Measurements from ENCODE around the gene KAZN.

KAZN gene

GRCh38 chr1:14781811-14782210 lies 183.3 kb downstream of the KAZN start:
- Histone ChIP-seq H3K4me1 (ENCODE audit: control insufficient read depth, insufficient read depth, low read length) (no peaks in the 10 kb centered on the region), H3K4me3 (ENCODE audit: low read length) (no peak overlapping the region), H3K36me3 (ENCODE audit: insufficient read depth, low read length) (no peaks in the 10 kb centered on the region), H3K9ac (ENCODE audit: low read depth, low read length) (no peak overlapping the region), H3K27me3 (ENCODE audit: control insufficient read depth, insufficient read depth, low read length) (no peaks in the 10 kb centered on the region), H3K4me2 (ENCODE audit: low read length) (no peak overlapping the region), H3K9me3 (replicated peaks; ENCODE audit: low read length) (no peaks in the 10 kb centered on the region)

GRCh38 chr1:14782741-14783591 lies 184.5 kb downstream of the KAZN start:
- Histone ChIP-seq H3K9me3 (replicated peaks; ENCODE audit: low read length) (no peaks in the 10 kb centered on the region), H3K27me3 (ENCODE audit: control insufficient read depth, insufficient read depth, low read length) (no peaks in the 10 kb centered on the region), H3K4me1 (ENCODE audit: control insufficient read depth, insufficient read depth, low read length) (no peaks in the 10 kb centered on the region), H3K9ac (ENCODE audit: low read depth, low read length) (no peak overlapping the region), H3K4me3 (ENCODE audit: low read length) (no peak overlapping the region), H3K4me2 (ENCODE audit: low read length) (no peak overlapping the region), H3K36me3 (ENCODE audit: insufficient read depth, low read length) (no peaks in the 10 kb centered on the region)

GRCh38 chr1:14783592-14783886 lies 185.1 kb downstream of the KAZN start:
- Histone ChIP-seq H3K4me1 (ENCODE audit: control insufficient read depth, insufficient read depth, low read length) (no peaks in the 10 kb centered on the region), H3K9ac (ENCODE audit: low read depth, low read length) (no peak overlapping the region), H3K36me3 (ENCODE audit: insufficient read depth, low read length) (no peaks in the 10 kb centered on the region), H3K4me2 (ENCODE audit: low read length) (no peak overlapping the region), H3K4me3 (ENCODE audit: low read length) (no peak overlapping the region), H3K9me3 (replicated peaks; ENCODE audit: low read length) (no peaks in the 10 kb centered on the region), H3K27me3 (ENCODE audit: control insufficient read depth, insufficient read depth, low read length) (no peaks in the 10 kb centered on the region)

GRCh38 chr1:14784790-14785773 lies 186.6 kb downstream of the KAZN start:
- Histone ChIP-seq H3K4me3 (ENCODE audit: low read length) (no peak overlapping the region), H3K36me3 (ENCODE audit: insufficient read depth, low read length) (no peaks in the 10 kb centered on the region), H3K9ac (ENCODE audit: low read depth, low read length) (no peak overlapping the region), H3K4me1 (ENCODE audit: control insufficient read depth, insufficient read depth, low read length) (no peaks in the 10 kb centered on the region), H3K4me2 (ENCODE audit: low read length) (no peak overlapping the region), H3K9me3 (replicated peaks; ENCODE audit: low read length) (no peaks in the 10 kb centered on the region), H3K27me3 (ENCODE audit: control insufficient read depth, insufficient read depth, low read length) (no peaks in the 10 kb centered on the region)

DNA sequence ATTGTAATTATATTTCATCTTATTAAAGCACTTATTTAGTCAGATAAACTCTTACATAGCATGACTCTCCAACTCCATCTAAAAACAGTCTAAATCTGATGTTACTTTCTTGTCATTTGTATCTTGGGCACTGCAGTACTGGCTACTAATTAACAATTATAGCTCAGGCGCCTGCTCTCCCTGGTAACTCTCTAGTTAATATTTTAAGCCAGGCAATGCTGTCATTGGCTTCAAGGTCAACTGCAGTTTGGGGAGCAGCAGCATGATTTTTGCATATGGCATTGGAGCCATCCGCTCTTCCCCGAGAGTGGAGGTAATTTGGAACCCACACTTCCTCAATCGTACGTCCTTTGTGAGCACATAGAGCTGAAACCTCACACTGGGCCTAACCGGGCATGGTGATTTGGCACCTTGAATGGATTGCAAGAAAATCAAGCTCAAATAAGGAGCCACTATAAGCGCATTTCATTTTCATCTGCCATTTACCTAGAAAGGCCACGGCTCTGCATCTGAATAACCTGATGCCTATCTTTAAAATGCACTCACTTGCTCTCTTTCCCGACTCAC lies 187.7 kb downstream of the KAZN start:
- Histone ChIP-seq H3K27me3 (ENCODE audit: control insufficient read depth, insufficient read depth, low read length) (peaks cover 4% of the 10 kb centered on the region), H3K36me3 (ENCODE audit: insufficient read depth, low read length) (no peaks in the 10 kb centered on the region), H3K9me3 (replicated peaks; ENCODE audit: low read length) (no peaks in the 10 kb centered on the region), H3K4me2 (ENCODE audit: low read length) (no peak overlapping the region), H3K4me3 (ENCODE audit: low read length) (no peak overlapping the region), H3K9ac (ENCODE audit: low read depth, low read length) (no peak overlapping the region), H3K4me1 (ENCODE audit: control insufficient read depth, insufficient read depth, low read length) (no peaks in the 10 kb centered on the region)

DNA sequence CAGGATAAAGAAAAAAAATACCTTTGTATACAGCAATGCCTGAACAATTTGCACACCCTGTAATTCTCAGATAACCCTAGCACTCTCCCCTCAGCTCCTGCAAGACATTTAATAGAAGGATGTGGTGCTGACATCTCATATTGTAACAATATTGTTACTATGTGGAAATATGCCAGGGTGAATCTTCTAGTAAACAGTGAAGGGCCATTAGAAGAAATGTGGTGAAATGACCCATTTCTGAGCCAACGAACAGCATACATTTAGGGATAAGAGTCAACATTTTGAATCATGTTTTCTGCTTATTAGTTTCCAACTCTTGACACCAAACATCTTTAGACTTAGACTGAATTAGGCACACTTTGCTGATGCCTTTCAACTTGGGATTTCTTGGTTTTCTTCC lies 188.2 kb downstream of the KAZN start:
- no peaks in the 10 kb centered on the region for H3K4me1 ChIP-seq (ENCODE audit: control insufficient read depth, insufficient read depth, low read length)

DNA sequence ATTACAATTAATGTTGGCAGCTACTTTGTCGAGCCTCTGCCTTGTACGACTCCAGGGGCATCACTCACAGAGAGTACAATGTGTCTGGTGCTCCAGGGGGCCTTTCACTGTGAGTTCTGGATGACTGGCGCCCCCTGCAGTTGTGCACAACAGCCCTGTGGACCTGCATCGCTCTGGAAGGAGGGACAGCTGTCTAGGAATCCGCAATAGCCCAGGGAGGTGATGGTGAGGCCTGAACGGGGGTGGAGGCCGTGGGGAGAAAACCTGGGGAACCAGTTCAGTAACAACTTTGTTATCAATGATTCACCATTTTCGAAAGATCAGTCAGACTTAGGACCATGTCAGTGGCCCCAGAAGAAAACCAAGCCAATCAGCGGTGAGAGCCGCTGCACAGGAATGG lies 189.1 kb downstream of the KAZN start:
- H3K4me1 ChIP-seq (ENCODE audit: control insufficient read depth, insufficient read depth, low read length) = no peaks in the 10 kb centered on the region
- no peak overlapping the region for H3K9ac ChIP-seq (ENCODE audit: low read depth, low read length)
- no peaks in the 10 kb centered on the region for H3K36me3 ChIP-seq (ENCODE audit: insufficient read depth, low read length)
- H3K4me2 ChIP-seq (ENCODE audit: low read length) = no peak overlapping the region
- H3K9me3 ChIP-seq (replicated peaks; ENCODE audit: low read length) = no peaks in the 10 kb centered on the region
- H3K27me3 ChIP-seq (ENCODE audit: control insufficient read depth, insufficient read depth, low read length) = peaks cover 13% of the 10 kb centered on the region
- H3K4me3 ChIP-seq (ENCODE audit: low read length) = no peak overlapping the region

More for the DNA sequence above, 188.2 kb downstream of the KAZN start:
- Histone ChIP-seq H3K4me2 (ENCODE audit: low read length) (no peak overlapping the region), H3K36me3 (ENCODE audit: insufficient read depth, low read length) (no peaks in the 10 kb centered on the region), H3K4me3 (ENCODE audit: low read length) (no peak overlapping the region), H3K27me3 (ENCODE audit: control insufficient read depth, insufficient read depth, low read length) (peaks cover 9% of the 10 kb centered on the region), H3K9ac (ENCODE audit: low read depth, low read length) (no peak overlapping the region), H3K9me3 (replicated peaks; ENCODE audit: low read length) (no peaks in the 10 kb centered on the region)

GRCh38 chr1:14788080-14788479 lies 189.6 kb downstream of the KAZN start:
- Histone ChIP-seq H3K4me2 (ENCODE audit: low read length) (no peak overlapping the region), H3K4me3 (ENCODE audit: low read length) (no peak overlapping the region), H3K36me3 (ENCODE audit: insufficient read depth, low read length) (no peaks in the 10 kb centered on the region), H3K27me3 (ENCODE audit: control insufficient read depth, insufficient read depth, low read length) (peaks cover 13% of the 10 kb centered on the region), H3K4me1 (ENCODE audit: control insufficient read depth, insufficient read depth, low read length) (no peaks in the 10 kb centered on the region), H3K9me3 (replicated peaks; ENCODE audit: low read length) (no peaks in the 10 kb centered on the region), H3K9ac (ENCODE audit: low read depth, low read length) (no peak overlapping the region)

- Histone ChIP-seq H3K4me3 (ENCODE audit: low read length) (no peak overlapping the region), H3K36me3 (ENCODE audit: insufficient read depth, low read length) (no peaks in the 10 kb centered on the region), H3K9ac (ENCODE audit: low read depth, low read length) (no peak overlapping the region), H3K9me3 (replicated peaks; ENCODE audit: low read length) (no peaks in the 10 kb centered on the region), H3K4me2 (ENCODE audit: low read length) (no peak overlapping the region), H3K27me3 (ENCODE audit: control insufficient read depth, insufficient read depth, low read length) (peaks cover 13% of the 10 kb centered on the region), H3K4me1 (ENCODE audit: control insufficient read depth, insufficient read depth, low read length) (no peaks in the 10 kb centered on the region)
These were observed 192.5 kb downstream of the KAZN start for GRCh38 chr1:14790982-14791381.

- no peaks in the 10 kb centered on the region for H3K9me3 ChIP-seq (replicated peaks; ENCODE audit: low read length)
- H3K9ac ChIP-seq (ENCODE audit: low read depth, low read length) = no peak overlapping the region
- H3K4me2 ChIP-seq (ENCODE audit: low read length) = no peak overlapping the region
- no peak overlapping the region for H3K4me3 ChIP-seq (ENCODE audit: low read length)
- no peaks in the 10 kb centered on the region for H3K36me3 ChIP-seq (ENCODE audit: insufficient read depth, low read length)
- H3K27me3 ChIP-seq (ENCODE audit: control insufficient read depth, insufficient read depth, low read length) = peaks cover 13% of the 10 kb centered on the region
- no peaks in the 10 kb centered on the region for H3K4me1 ChIP-seq (ENCODE audit: control insufficient read depth, insufficient read depth, low read length)
These were observed 193.2 kb downstream of the KAZN start for GRCh38 chr1:14791654-14792053.

- no peaks in the 10 kb centered on the region for H3K36me3 ChIP-seq (ENCODE audit: insufficient read depth, low read length)
- no peaks in the 10 kb centered on the region for H3K4me1 ChIP-seq (ENCODE audit: control insufficient read depth, insufficient read depth, low read length)
- H3K9me3 ChIP-seq (replicated peaks; ENCODE audit: low read length) = no peaks in the 10 kb centered on the region
- H3K27me3 ChIP-seq (ENCODE audit: control insufficient read depth, insufficient read depth, low read length) = peaks cover 13% of the 10 kb centered on the region
- H3K4me3 ChIP-seq (ENCODE audit: low read length) = no peak overlapping the region
- H3K4me2 ChIP-seq (ENCODE audit: low read length) = no peak overlapping the region
- H3K9ac ChIP-seq (ENCODE audit: low read depth, low read length) = no peak overlapping the region
These were observed 195.8 kb downstream of the KAZN start for GRCh38 chr1:14794136-14794768.

Measured in skeletal muscle satellite cell (primary cell).